WTC11 (cell line): ENCODE results near the gene SLC2A4RG. TPM values are rescaled to one million over a fixed set of nuclear protein-coding genes. Genes with fewer than 3 reads are reported as not detected.

ENCODE experiments used
- ATAC-seq: fragments of 200-7000 bp; cut with Tn5 transposase; 2 replicates; pipeline ENCODE4 v1.10.0; 2021; ENCODE audit warnings: mild to moderate bottlenecking, moderate library complexity
- CTCF ChIA-PET: fragments of 300-600 bp; sonication (Branson Sonifier 250); formaldehyde crosslinking; loops from one replicate; lab custom pipeline; 2021; ENCODE audit warnings: antibody characterized with exemption; lab: Charles Lee
- POLR2A ChIA-PET: fragments of 350-600 bp; sonication (Branson Sonifier 250); formaldehyde crosslinking; loops from one replicate; lab custom pipeline; 2021; ENCODE audit warnings: antibody characterized with exemption; lab: Charles Lee
- DNase-seq: peaks from one replicate; pipeline ENCODE4 v3.0.0; 2021; ENCODE audit warnings: low spot score
- H3K27ac Mint-ChIP-seq: 2 replicates; pipeline ENCODE4 v1.8.0; 2021; ENCODE audit warnings: mixed read lengths
- H3K27me3 Mint-ChIP-seq: 2 replicates; pipeline ENCODE4 v1.8.0; 2021; ENCODE audit warnings: low read depth, mild to moderate bottlenecking, moderate library complexity, mixed read lengths
- H3K36me3 Mint-ChIP-seq: 2 replicates; pipeline ENCODE4 v1.8.0; 2021; ENCODE audit warnings: mixed read lengths
- H3K4me1 Mint-ChIP-seq: 2 replicates; pipeline ENCODE4 v1.8.0; 2022; ENCODE audit warnings: mixed read lengths
- H3K4me3 Mint-ChIP-seq: 2 replicates; pipeline ENCODE4 v1.8.0; 2021; ENCODE audit warnings: mild to moderate bottlenecking, moderate library complexity, mixed read lengths
- H3K9me3 Mint-ChIP-seq: 2 replicates; pipeline ENCODE4 v1.8.0; 2021; ENCODE audit warnings: mixed read lengths
- ATF3 ChIP-seq: sonication (generic); formaldehyde crosslinking; conservative IDR thresholded peaks from 2 replicates; pipeline ENCODE4 v1.8.1; 2022; ENCODE audit warnings: mild to moderate bottlenecking, missing genetic modification reagents
- ATF6 ChIP-seq: sonication (generic); formaldehyde crosslinking; IDR thresholded peaks from 2 replicates; pipeline ENCODE4 v1.8.1; 2023; ENCODE audit warnings: mild to moderate bottlenecking, missing genetic modification reagents
- CREB1 ChIP-seq: sonication (generic); formaldehyde crosslinking; IDR thresholded peaks from 2 replicates; pipeline ENCODE4 v1.8.0; 2023; ENCODE audit warnings: mild to moderate bottlenecking, missing genetic modification reagents
- E2F4 ChIP-seq: sonication (generic); formaldehyde crosslinking; IDR thresholded peaks from 2 replicates; pipeline ENCODE4 v1.8.1; 2022; ENCODE audit warnings: low read depth, mild to moderate bottlenecking, moderate library complexity, missing genetic modification reagents, borderline replicate concordance
- ETV6 ChIP-seq: sonication (generic); formaldehyde crosslinking; IDR thresholded peaks from 2 replicates; pipeline ENCODE4 v1.8.1; 2022; ENCODE audit warnings: mild to moderate bottlenecking, missing genetic modification reagents
- GABPB1 ChIP-seq: sonication (generic); formaldehyde crosslinking; IDR thresholded peaks from 2 replicates; pipeline ENCODE4 v1.8.1; 2023; ENCODE audit warnings: mild to moderate bottlenecking, missing genetic modification reagents
- GTF2I ChIP-seq: fragments of 250-450 bp; sonication (Bioruptor Pico); conservative IDR thresholded peaks from 2 replicates; pipeline ENCODE4 v1.4.0; 2021; ENCODE audit warnings: mild to moderate bottlenecking
- IRF1 ChIP-seq: sonication (generic); formaldehyde crosslinking; IDR thresholded peaks from 2 replicates; pipeline ENCODE4 v1.8.0; 2023; ENCODE audit warnings: missing genetic modification reagents
- NR1H2 ChIP-seq: sonication (generic); formaldehyde crosslinking; IDR thresholded peaks from 2 replicates; pipeline ENCODE4 v1.9.0; 2021; ENCODE audit warnings: mild to moderate bottlenecking, moderate library complexity, missing genetic modification reagents
- NR2C2 ChIP-seq: sonication (generic); formaldehyde crosslinking; IDR thresholded peaks from 2 replicates; pipeline ENCODE4 v1.8.0; 2022; ENCODE audit warnings: mild to moderate bottlenecking, missing genetic modification reagents
- RELA ChIP-seq: sonication (generic); formaldehyde crosslinking; IDR thresholded peaks from 2 replicates; pipeline ENCODE4 v1.8.1; 2022; ENCODE audit warnings: missing genetic modification reagents, mild to moderate bottlenecking, borderline replicate concordance
- TEAD1 ChIP-seq: sonication (generic); formaldehyde crosslinking; IDR thresholded peaks from 2 replicates; pipeline ENCODE4 v1.8.0; 2022; ENCODE audit warnings: mild to moderate bottlenecking, missing genetic modification reagents
- ZNF121 ChIP-seq: sonication (generic); formaldehyde crosslinking; IDR thresholded peaks from 2 replicates; pipeline ENCODE4 v1.8.0; 2023; ENCODE audit warnings: missing genetic modification reagents
- ZNF532 ChIP-seq: fragments of 250-450 bp; sonication (Bioruptor Pico); IDR thresholded peaks from 2 replicates; pipeline ENCODE4 v1.9.0; 2021; ENCODE audit warnings: mild to moderate bottlenecking, borderline replicate concordance
- ZNF671 ChIP-seq: fragments of 250-450 bp; sonication (Bioruptor Pico); IDR thresholded peaks from 2 replicates; pipeline ENCODE4 v1.8.0; 2021; ENCODE audit warnings: mild to moderate bottlenecking
- total RNA-seq: library from RNA; stranded (reverse); gene quantifications from 3 replicates; pipeline ENCODE4 v1.2.3, GENCODE V29; 2021

The SLC2A4RG gene
- total RNA-seq, 1 experiment from 2014 or later, result 43.3 TPM

- H3K9me3 Mint-ChIP-seq, result no peaks in the 10 kb centered on the region
Measured at GRCh38 chr20:63711085-63711645, 28.4 kb upstream of the SLC2A4RG start.

GRCh38 chr20:63712191-63712590, 27.4 kb upstream of the SLC2A4RG start:
- CTCF ChIA-PET, result no interaction called here
- TF ChIP-seq IRF1 (CRISPR knock-in tag) (no peak), ETV6 (CRISPR knock-in tag) (no peak), ATF6 (no peak), CREB1 (CRISPR knock-in tag) (no peak)
- DNase-seq (no peak), ATAC-seq (no peak)
- Mint-ChIP-seq H3K4me3 (no peak overlapping the region), H3K4me1 (peaks cover 5% of the 10 kb centered on the region), H3K27me3 (no peaks in the 10 kb centered on the region), H3K36me3 (peaks cover 60% of the 10 kb centered on the region), H3K27ac (no peak overlapping the region), H3K9me3 (no peaks in the 10 kb centered on the region)
- POLR2A ChIA-PET, result no interaction called here

More at GRCh38 chr20:63711085-63711645, 28.4 kb upstream of the SLC2A4RG start:
- no peak overlapping the region for H3K27ac Mint-ChIP-seq
- H3K4me3 Mint-ChIP-seq, result no peak overlapping the region; the same call in 1 of the 2 replicates
- ATAC-seq, result no peak
- CTCF ChIA-PET, result no interaction called here
- no peaks in the 10 kb centered on the region for H3K27me3 Mint-ChIP-seq
- H3K4me1 Mint-ChIP-seq, result peaks cover 10% of the 10 kb centered on the region
- DNase-seq, result no peak
- POLR2A ChIA-PET, result no interaction called here
- peaks cover 57% of the 10 kb centered on the region for H3K36me3 Mint-ChIP-seq
- TF ChIP-seq GABPB1 (CRISPR knock-in tag), result no peak
- no peak for TF ChIP-seq ATF3 (CRISPR knock-in tag)
- TF ChIP-seq NR1H2 (CRISPR knock-in tag), result no peak
- TF ChIP-seq E2F4 (CRISPR knock-in tag), result no peak
- TF ChIP-seq RELA, result no peak
- no peak for TF ChIP-seq ZNF671
- TF ChIP-seq TEAD1 (CRISPR knock-in tag), result no peak
- TF ChIP-seq GTF2I (CRISPR knock-in tag), result no peak
- TF ChIP-seq NR2C2 (CRISPR knock-in tag), result no peak
- TF ChIP-seq ZNF532 (CRISPR knock-in tag), result no peak
- no peak for TF ChIP-seq ZNF121 (CRISPR knock-in tag)
- TF ChIP-seq, all 79 proteins: peak for 0
